ENCODE measurements around the gene LIPC.

The LIPC gene

GRCh38 chr15:58477170-58477569 is 45.4 kb downstream of the LIPC start:
- DNase-seq, result no peak

DNA sequence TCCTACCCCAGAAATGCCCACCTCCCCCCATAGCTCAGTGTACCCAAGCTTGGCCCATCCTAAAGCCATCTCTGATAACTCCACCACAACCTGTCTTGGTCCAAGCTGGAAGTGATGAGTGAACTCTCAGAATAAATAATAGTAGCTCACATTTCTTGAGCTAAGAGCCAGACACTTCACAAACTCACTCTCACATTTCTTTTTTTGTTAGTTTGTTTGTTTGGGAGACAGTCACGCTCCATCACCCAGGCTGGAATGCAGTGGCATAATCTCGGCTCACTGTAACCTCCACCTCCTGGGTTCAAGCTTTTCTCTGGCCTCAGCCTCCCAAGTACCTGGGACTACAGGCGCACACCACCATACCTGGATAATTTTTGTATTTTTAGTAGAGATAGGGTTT is 46.2 kb downstream of the LIPC start:
- DNase-seq, result no peak

- no peak for DNase-seq
Observed at GRCh38 chr15:58478579-58478978, 46.8 kb downstream of the LIPC start.

GRCh38 chr15:58479941-58480340 is 48.1 kb downstream of the LIPC start:
- no peak for DNase-seq

DNA sequence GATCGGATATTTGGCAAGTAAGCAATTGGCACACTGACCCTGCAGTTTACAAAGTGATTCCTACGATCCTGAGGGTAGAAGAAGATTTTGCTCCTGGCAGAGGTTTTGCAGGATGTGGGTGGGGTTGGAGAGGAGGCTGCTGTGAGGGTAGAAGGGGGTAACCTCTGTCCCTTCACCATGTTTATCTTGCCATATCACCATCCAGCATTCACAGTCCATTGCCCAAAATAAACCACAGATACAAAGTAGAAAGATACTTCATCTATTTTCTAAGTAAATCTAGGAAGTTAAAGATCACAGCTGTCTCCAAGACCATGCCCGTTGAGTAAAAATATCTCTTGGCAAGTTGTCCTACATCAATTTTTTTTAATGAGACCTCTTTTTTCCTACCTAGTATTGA is 51.6 kb downstream of the LIPC start:
- no peak for DNase-seq

DNA sequence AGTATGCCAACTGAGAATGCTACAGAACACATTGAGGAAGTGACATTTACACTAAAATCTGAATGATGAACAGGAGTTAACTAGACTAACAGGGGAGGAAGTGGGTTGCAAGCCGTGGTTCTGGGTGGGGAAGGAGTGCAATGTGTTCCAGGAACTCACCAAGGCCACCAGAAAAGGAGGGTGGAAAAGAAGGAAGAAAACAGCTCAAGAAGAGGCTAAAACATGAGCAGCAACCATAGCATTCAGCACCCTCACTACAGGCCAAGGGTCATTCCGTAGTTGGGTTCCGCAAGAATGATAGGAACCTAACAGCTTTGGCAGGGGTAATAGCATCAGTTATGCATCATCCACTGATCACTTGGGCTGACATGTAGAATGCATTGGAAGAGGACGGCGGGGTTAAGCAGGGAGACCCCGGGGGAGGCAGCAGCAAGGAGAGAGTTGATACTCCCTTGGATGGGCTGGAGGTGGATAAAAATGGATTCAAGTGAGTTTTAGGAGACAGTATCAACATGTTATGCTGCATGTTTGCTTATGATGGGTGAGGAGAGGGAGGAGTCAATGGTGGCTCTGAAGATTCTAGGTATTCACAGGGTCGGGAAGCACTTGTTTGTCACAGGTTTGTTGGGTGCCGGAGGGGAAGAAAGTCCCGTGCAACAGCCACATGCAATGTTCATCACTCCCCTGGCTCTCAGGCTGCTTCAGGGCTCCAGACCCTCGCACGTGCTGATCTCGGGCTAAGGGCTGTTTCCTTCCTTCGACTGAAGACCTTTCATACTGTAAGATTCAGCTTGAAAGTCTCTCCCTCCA is 53.2 kb downstream of the LIPC start:
- DNase-seq, result no peak

GRCh38 chr15:58486062-58486461 is 54.3 kb downstream of the LIPC start:
- no peak for DNase-seq

DNA sequence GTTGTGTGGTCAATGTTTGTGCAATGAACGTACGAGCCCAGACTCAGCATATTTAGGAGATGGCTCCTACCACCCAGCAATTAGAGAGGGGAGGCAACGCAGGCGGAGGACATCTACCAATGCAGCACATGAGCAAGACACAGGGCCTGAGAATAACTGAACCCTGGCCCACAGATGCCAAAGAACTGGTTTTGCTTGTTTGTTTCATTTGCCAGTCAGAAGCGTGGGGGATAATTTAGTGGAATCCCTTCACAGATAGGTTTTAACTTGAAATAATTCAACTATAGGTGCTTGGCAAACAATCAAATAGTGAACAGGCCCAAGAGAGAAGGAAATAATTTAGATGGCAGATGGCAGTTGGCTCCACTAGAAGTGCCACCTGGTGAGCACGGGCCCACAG is 54.8 kb downstream of the LIPC start:
- DNase-seq, result no peak

- no peak for DNase-seq
Observed at GRCh38 chr15:58487041-58487723, 55.4 kb downstream of the LIPC start.

GRCh38 chr15:58487724-58488120 is 55.9 kb downstream of the LIPC start:
- no peak for DNase-seq

GRCh38 chr15:58489289-58490085 is 57.7 kb downstream of the LIPC start:
- DNase-seq, result no peak

GRCh38 chr15:58490086-58490887 is 58.5 kb downstream of the LIPC start:
- no peak for DNase-seq

DNA sequence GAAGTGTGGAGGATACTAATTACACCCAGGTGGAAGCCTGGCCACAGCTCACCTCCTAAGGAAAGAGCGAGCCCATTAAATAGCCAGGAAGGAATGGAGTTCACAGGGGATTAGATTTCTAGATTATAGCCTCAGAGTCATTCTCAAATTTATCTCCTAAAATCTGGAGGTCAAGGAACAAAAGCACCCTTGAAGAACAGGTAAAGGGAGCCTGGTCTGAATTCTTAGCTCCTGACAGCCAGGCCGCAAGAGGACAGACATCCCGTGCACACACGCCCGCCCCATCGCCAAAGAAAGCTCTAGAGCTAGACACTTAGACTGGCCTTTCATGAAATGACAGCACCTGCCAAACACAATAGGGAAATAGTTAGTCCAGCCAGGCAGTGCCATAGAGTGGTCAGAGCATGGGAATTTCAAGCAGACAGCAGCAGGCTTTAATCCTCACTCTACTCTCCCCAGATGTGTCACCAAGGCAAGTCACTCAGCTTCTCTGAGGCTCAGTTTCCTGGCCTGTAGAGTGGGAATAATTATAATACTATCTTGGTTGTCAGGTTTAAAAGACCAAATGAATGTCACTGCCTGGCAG is 59.2 kb downstream of the LIPC start:
- no peak for DNase-seq

- DNase-seq, result no peak
Observed at GRCh38 chr15:58491499-58492202, 59.9 kb downstream of the LIPC start.

DNA sequence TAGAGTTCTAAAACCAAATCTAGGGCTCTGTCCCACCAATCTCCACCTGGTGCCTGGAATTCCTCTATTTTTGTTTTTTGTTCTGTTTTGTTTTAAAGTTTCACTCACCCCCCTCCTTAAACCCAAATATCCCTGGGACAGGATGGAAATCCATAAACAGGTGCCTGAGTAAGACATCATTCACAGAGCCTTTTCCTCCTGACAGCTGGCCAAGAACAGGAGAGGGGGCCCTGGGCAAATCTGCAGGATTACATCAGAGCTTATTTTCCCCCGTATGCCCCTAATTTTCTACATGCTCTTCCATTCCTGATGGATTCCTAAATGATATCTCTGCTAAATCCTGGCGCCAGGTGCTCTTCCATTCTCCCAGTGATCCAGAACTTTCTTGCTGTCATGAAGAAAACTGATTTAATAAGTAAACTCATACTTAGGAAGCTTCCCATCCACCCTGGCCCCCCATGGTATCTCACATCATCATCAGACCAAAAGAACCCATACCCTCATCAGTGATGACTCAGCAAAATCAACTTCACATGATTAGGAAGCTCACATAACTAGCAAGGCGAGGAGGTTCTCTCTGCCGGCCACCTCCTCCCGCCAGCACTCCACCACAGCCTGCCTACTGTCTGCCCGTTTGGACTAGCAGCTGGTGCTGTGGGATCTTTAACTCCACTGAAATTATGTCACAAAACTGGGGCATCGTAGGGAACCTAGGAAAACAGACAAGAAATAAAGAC is 61.0 kb downstream of the LIPC start:
- no peak for DNase-seq

DNA sequence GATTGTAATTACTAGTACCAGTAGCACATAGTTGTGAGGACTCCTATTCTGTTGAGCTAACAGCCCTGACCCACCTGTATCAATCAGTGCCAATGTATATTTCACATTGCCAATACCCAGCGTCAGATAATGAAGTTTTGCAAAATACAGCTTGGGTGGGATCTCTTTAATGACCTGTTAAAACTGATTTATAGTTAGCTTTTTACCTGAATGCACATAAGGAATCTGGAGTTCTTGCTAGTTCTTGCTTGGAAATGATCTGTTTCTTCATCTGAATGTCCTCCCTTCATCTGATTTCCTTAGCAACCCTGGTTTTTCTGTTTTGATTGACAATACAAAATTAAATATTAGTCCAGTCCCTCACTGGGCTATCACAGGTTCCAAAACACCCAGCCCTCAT is 62.8 kb downstream of the LIPC start:
- no peak for DNase-seq

DNA sequence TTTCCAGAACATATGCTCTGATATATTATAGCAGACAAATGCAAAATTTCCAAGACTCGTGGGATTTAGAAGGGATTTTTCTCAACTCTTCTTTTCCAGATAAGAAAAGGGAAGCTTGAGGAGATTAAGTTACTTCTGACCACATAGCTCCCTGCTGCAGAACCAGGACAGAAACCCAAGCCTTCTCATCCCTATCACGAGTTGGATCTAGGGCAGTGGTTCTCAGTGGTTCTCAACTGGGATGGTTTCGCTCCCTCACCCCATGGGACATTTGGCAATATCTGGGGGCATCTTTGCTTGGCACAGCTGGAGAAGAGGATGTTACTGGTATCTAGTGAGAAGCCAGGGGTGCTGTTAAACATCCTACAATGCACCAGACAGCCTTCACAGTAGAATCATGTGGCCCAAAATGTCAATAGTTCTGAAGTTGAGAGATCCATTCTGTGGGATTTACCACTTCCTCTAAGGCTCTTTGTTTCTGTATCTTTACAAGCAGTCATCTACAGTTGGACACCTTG is 64.2 kb downstream of the LIPC start:
- no peak for DNase-seq

DNA sequence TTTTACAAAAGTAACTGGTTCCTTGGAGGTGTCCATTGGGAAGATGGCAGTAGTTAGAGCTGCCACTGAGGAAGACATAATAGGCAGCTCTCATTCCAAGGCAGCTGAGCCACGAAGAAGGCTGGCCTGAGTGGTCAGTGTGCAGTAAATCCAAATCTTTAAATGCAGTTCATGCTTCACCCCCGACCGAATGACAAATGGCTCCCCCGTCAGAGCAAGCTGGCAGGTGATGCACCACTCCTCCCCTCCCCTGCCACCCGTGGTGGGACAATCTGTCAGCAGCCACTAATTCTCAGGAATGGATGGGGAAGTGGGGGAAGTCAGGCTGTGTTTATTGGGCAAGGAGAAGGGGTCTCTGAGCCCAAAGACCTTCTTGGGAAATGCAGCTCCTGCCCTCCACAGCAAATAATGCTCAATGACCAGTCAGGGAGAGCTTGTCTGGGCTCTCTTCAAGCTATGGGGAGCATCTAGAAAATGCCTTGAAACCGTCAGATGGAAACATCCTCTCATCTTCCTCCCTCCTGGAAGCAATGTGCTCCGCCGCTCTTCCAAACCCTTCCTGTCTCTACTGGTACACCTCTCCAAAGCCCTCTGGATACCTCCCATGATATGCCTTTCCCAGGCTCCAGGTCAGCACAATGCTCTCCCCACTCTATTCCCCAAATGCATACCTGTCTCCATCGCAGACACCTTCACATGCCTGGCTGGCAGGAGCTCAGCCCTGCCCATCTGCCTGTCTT is 65.4 kb downstream of the LIPC start:
- DNase-seq, result no peak

GRCh38 chr15:58498821-58499580 is 67.2 kb downstream of the LIPC start:
- DNase-seq, result no peak

All from hippocampal formation (tissue), 2 donors.